Measurements from ENCODE around the gene PHC2.
A peak's percentile ranks its signal among the peaks of the same experiment; 100 is the strongest.

DNA sequence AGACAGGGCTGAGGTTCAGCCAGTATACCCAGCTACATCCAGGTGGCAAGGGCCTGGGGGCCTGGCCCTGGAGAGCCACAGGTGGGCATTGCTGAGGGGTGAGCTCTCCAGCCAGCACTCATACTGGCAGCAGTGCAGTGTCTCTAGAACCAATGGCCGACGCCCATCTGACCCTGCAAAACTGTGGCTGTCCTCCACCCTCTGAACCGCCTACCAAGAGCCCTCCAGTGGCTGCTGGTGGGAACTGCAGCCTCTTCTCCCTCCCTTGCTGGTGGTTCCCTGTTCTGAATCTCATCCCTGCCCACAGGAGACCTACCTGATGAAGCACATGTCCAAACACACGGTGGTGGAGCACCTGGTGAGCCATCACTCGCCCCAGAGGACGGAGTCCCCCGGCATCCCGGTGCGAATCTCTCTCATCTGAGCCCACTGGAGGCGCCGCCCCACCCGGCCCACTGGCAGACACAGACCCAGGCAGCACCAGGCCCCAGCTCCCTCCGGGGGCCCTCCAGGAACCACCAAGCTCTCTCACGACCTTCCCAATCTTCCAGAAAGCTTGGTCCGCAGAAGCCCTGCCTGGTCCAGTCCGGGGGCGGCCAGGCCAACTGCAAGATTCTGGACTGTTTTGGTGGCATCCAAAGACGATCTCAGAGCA, 132.1 kb downstream of the PHC2 start:
- TF ChIP-seq, protein P1, sequence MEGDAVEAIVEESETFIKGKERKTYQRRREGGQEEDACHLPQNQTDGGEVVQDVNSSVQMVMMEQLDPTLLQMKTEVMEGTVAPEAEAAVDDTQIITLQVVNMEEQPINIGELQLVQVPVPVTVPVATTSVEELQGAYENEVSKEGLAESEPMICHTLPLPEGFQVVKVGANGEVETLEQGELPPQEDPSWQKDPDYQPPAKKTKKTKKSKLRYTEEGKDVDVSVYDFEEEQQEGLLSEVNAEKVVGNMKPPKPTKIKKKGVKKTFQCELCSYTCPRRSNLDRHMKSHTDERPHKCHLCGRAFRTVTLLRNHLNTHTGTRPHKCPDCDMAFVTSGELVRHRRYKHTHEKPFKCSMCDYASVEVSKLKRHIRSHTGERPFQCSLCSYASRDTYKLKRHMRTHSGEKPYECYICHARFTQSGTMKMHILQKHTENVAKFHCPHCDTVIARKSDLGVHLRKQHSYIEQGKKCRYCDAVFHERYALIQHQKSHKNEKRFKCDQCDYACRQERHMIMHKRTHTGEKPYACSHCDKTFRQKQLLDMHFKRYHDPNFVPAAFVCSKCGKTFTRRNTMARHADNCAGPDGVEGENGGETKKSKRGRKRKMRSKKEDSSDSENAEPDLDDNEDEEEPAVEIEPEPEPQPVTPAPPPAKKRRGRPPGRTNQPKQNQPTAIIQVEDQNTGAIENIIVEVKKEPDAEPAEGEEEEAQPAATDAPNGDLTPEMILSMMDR (IDR thresholded peaks at IDR 0.05) = peak in 1 of 3 donors; percentile 79
- no peak for TF ChIP-seq POLR2A (IDR thresholded peaks at IDR 0.05)

Measured in lower leg skin (tissue), 3 donors.